K562 (cell line): ENCODE data around the gene AKAP13. TPM values are rescaled to one million over a fixed set of nuclear protein-coding genes. Genes with fewer than 3 reads are reported as not detected.

Source experiments
- ATAC-seq: fragments of 200-7000 bp; cut with Tn5 transposase; 3 replicates; pipeline ENCODE4 v1.9.1; 2020; ENCODE audit warnings: moderate library complexity
- BruUV-seq: library from RNA; stranded (reverse); fragments of 400-500 nt; replicated peaks from 2 replicates; lab custom pipeline; 2021; lab: Mats Ljungman, UMichigan
- CTCF ChIA-PET: fragments of 300-600 bp; formaldehyde crosslinking; extraction: SDS; loops from one replicate; lab custom pipeline; 2021; ENCODE audit warnings: low intra/inter-chr PET ratio; lab: Yijun Ruan, JAX
- POLR2A ChIA-PET: fragments of 300-600, 350-650 bp; sonication (Branson Sonifier 250); formaldehyde crosslinking; extraction: SDS; loops from one replicate; lab custom pipeline; 2021; ENCODE audit warnings: antibody characterized with exemption, inconsistent platforms; lab: Yijun Ruan, JAX
- DNase-seq, 4 experiments: peaks; one replicate each; pipeline versions ENCODE4 v3.0.0 to v3.0.0-alpha.2; 2011 to 2018; ENCODE audit warnings: low spot score in 3 of 4, mixed read lengths in 3 of 4; ENCODE audit errors: extremely low read depth in 1 of 4
- FAIRE-seq: peaks from 2 replicates; lab custom pipeline; 2011; peaks lifted over from hg19 to GRCh38; lab: Jason Lieb, UNC
- H2AFZ ChIP-seq: 2 replicates; pipeline ENCODE4 v1.6.0; 2011; ENCODE audit warnings: low read depth, low read length, control low read depth, inconsistent platforms
- H3K27ac ChIP-seq: fragments of 200-600 bp; 3 replicates; pipeline ENCODE4 v1.8.0; 2011; ENCODE audit warnings: low read depth, mild to moderate bottlenecking, control low read depth, inconsistent platforms, low read length, moderate library complexity, mixed read lengths; ENCODE audit errors: extremely low read depth
- H3K27me3 ChIP-seq, 2 experiments: fragments of 300-600 bp in 1 of 2; 2 replicates in 1 of 2; 3 replicates in 1 of 2; pipeline versions ENCODE4 v1.6.0 to v1.8.0; 2011; ENCODE audit warnings: inconsistent platforms in 2 of 2, low read length in 2 of 2, mild to moderate bottlenecking in 1 of 2, mixed read lengths in 1 of 2, moderate library complexity in 1 of 2; ENCODE audit not compliant: control insufficient read depth in 2 of 2, insufficient read depth in 2 of 2
- H3K36me3 ChIP-seq: fragments of 300-600 bp; 3 replicates; pipeline ENCODE4 v1.8.0; 2011; ENCODE audit warnings: mild to moderate bottlenecking, low read length, inconsistent platforms; ENCODE audit not compliant: control insufficient read depth, insufficient read depth
- H3K4me1 ChIP-seq, 2 experiments: fragments of 200-600 bp in 1 of 2; replicated peaks in 1 of 2; 2 replicates in 1 of 2; 3 replicates in 1 of 2; pipeline versions ENCODE4 v1.5.1 to v1.8.0; 2011; ENCODE audit warnings: inconsistent platforms in 2 of 2, low read length in 2 of 2, mild to moderate bottlenecking in 1 of 2, mixed read lengths in 1 of 2, moderate library complexity in 1 of 2; ENCODE audit not compliant: control insufficient read depth in 2 of 2, insufficient read depth in 2 of 2
- H3K4me2 ChIP-seq: 2 replicates; pipeline ENCODE4 v1.6.1; 2011; ENCODE audit warnings: low read length, control low read depth, inconsistent platforms, mixed read lengths; ENCODE audit not compliant: insufficient read depth
- H3K4me3 ChIP-seq: fragments of 200-600 bp; sonication (generic), shearing (Covaris generic); 2 replicates; pipeline ENCODE4 v1.5.1; 2016; ENCODE audit warnings: control low read depth, inconsistent platforms
- H3K79me2 ChIP-seq: fragments of 200-600 bp; 3 replicates; pipeline ENCODE4 v1.8.0; 2011; ENCODE audit warnings: low read length, inconsistent platforms; ENCODE audit not compliant: control insufficient read depth, insufficient read depth
- H3K9ac ChIP-seq, 2 experiments: 2 replicates each; pipeline versions ENCODE4 v1.6.0 to v1.6.1; 2011; ENCODE audit warnings: low read depth in 2 of 2, low read length in 2 of 2, control low read depth in 1 of 2, inconsistent platforms in 1 of 2, mild to moderate bottlenecking in 1 of 2, mixed read lengths in 1 of 2; ENCODE audit not compliant: insufficient read depth in 1 of 2
- H3K9me1 ChIP-seq: one replicate; pipeline ENCODE4 v1.6.0; 2011; ENCODE audit warnings: inconsistent platforms, mild to moderate bottlenecking, low read length, moderate library complexity; ENCODE audit not compliant: control insufficient read depth, insufficient read depth
- H3K9me3 ChIP-seq: replicated peaks from 2 replicates; pipeline ENCODE4 v1.5.1; 2011; ENCODE audit warnings: low read depth, low read length, inconsistent platforms; ENCODE audit not compliant: control insufficient read depth, insufficient read depth
- H4K20me1 ChIP-seq: replicated peaks from 2 replicates; pipeline ENCODE4 v1.6.1; 2011; ENCODE audit warnings: low read length, inconsistent platforms, mixed read lengths; ENCODE audit not compliant: control insufficient read depth, insufficient read depth
- CREB3 ChIP-seq: fragments of 450-650 bp; conservative IDR thresholded peaks from 2 replicates; pipeline ENCODE4 v1.6.1; 2016; ENCODE audit warnings: missing genetic modification characterization, low read depth, mild to moderate bottlenecking, missing compliant biosample characterization, moderate library complexity
- MCM2 ChIP-seq: fragments of 450-650 bp; IDR thresholded peaks from 2 replicates; pipeline ENCODE4 v1.6.1; 2017; ENCODE audit warnings: low read depth, mild to moderate bottlenecking
- NCOA6 ChIP-seq: fragments of 450-650 bp; IDR thresholded peaks from 2 replicates; pipeline ENCODE4 v1.6.1; 2017; ENCODE audit warnings: mild to moderate bottlenecking
- NFRKB ChIP-seq: fragments of 450-650 bp; IDR thresholded peaks from 2 replicates; pipeline ENCODE4 v1.6.1; 2016; ENCODE audit warnings: low read depth
- TEAD4 ChIP-seq, 2 experiments: sonication (generic) in 1 of 2; formaldehyde crosslinking in 1 of 2; IDR thresholded peaks; 2 replicates each; pipeline versions ENCODE4 v1.6.1 to v1.8.0; 2012 to 2022; ENCODE audit warnings: borderline replicate concordance in 1 of 2, inconsistent platforms in 1 of 2, low read length in 1 of 2, mild to moderate bottlenecking in 1 of 2, missing genetic modification reagents in 1 of 2
- THAP7 ChIP-seq: fragments of 250-450 bp; sonication (Bioruptor Pico); IDR thresholded peaks from 2 replicates; pipeline ENCODE4 v1.5.0; 2021
- WGBS: fragments of 100-300 bp; shearing (Covaris generic); methylation state at CpG from one replicate; pipeline ENCODE4 v1.1.6; 2016; ENCODE audit warnings: low coverage, mixed read lengths; ENCODE audit not compliant: insufficient coverage; ENCODE audit errors: missing lambda C conversion rate; 5-methylcytosine and 5-hydroxymethylcytosine counted together
- in situ Hi-C: fragments of 300-500 bp; cut with MboI; formaldehyde crosslinking; loops from 4 replicates; pipeline ENCODE4 v1.15.0; 2018; ENCODE audit warnings: inconsistent platforms, mixed read lengths
- intact Hi-C: fragments of 100-400 bp; cut with micrococcal nuclease; formaldehyde crosslinking; loops from 2 replicates; pipeline ENCODE4 v1.14.2; 2022
- polyA plus RNA-seq, 8 experiments: library from polyadenylated mRNA; depleted of rRNA in 4 of 8; stranded (reverse) in 5 of 8; unstranded in 3 of 8; fragments of >200 nt; fragmentation: Nextera tagmentation in 2 of 8; fragmentation: Illumina TruSeq in 1 of 8; extraction: Ambion mirVana in 2 of 8; extraction: Trizol in 1 of 8; gene quantifications; 2 replicates each; pipeline versions ENCODE4 v1.2.1 to v1.2.3, GENCODE V29; 2011 to 2014; ENCODE audit warnings: inconsistent platforms in 1 of 8, missing spikeins in 1 of 8
- total RNA-seq, 7 experiments: library from RNA; depleted of rRNA in 6 of 7; stranded (reverse); fragments of >200 nt in 6 of 7; fragmentation: Illumina TruSeq in 2 of 7; extraction: Trizol in 2 of 7; gene quantifications; 2 replicates each; pipeline versions ENCODE4 v1.2.1 to v1.2.3, GENCODE V29; 2011 to 2021; ENCODE audit warnings: low replicate concordance in 1 of 7

AKAP13 gene
- total and polyA plus RNA-seq, 9 of the 15 experiments (the other 6 are each of a cell fraction or from before 2014, with no cell fraction given): 0.03 to 1.7 (median 0.42) TPM

DNA sequence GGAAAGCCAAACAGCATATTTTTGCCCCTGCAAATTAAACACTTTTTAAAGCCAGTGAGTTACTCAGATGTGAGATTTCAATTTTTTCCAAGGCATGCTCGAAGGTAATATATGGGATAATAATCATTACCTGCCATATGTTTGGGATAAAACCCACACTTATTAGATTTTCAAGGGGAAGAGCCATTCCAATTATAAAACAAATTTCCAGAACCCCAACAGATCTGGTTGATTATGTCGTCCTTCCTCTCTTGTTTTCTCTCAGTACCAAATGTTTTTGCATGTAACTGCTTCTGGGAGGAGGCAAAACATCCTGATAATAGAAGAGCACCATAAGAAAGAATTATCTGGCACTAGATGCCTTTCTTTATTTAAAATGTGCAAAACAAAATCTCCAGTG lies 115.1 kb downstream of the AKAP13 start:
- Histone ChIP-seq H2AFZ (no peak overlapping the region), H3K27ac (no peak overlapping the region), H3K4me1 (no peaks in the 10 kb centered on the region), H3K27me3 (no peaks in the 10 kb centered on the region), H3K79me2 (no peaks in the 10 kb centered on the region), H3K9me1 (no peaks in the 10 kb centered on the region), H3K36me3 (no peaks in the 10 kb centered on the region), H3K4me3 (no peak overlapping the region), H4K20me1 (no peaks in the 10 kb centered on the region), H3K9me3 (no peaks in the 10 kb centered on the region), H3K9ac (no peak overlapping the region), H3K4me2 (no peak overlapping the region)
- ATAC-seq (no peak), FAIRE-seq (no peak), DNase-seq (no peak)
- intact Hi-C loops (no loop called here), in situ Hi-C loops (no loop called here)
- TF ChIP-seq NCOA6 (no peak), CREB3 (tag) (no peak), NFRKB (no peak), THAP7 (CRISPR knock-in tag) (no peak), TEAD4 (IDR thresholded peaks at IDR 0.05; ENCODE audit: low read length) (no peak), TEAD4 (CRISPR knock-in tag; IDR thresholded peaks at IDR 0.05; ENCODE audit: borderline replicate concordance) (no peak), MCM2 (no peak)
- WGBS: 0% methylated on average over 2 of the region's 2 CpGs
- CTCF ChIA-PET: no interaction called here
- BruUV-seq: no TSS peak
- POLR2A ChIA-PET: no interaction called here
